Gastrocnemius medialis (tissue), 4 donors: ENCODE data around the gene RELT.

Experiments used
- CTCF ChIP-seq, 5 experiments: fragments of 450-650 bp in 3 of 5; fragments of 200-600 bp in 2 of 5; sonication (generic) in 2 of 5; IDR thresholded peaks in 4 of 5; conservative IDR thresholded peaks in 1 of 5; 1 replicate in 4 of 5; 2 replicates in 1 of 5; pipeline ENCODE4 v1.5.1; 2016 to 2019; ENCODE audit warnings: antibody characterized with exemption in 5 of 5, mild to moderate bottlenecking in 3 of 5, moderate library complexity in 3 of 5
- POLR2A ChIP-seq, 2 donors: fragments of 450-650 bp; IDR thresholded peaks; one replicate each; pipeline ENCODE4 v1.6.1; 2017; ENCODE audit warnings: antibody characterized with exemption in 2 of 2, mild to moderate bottlenecking in 2 of 2, moderate library complexity in 2 of 2

GRCh38 chr11:73345481-73346160, 30.6 kb upstream of the RELT start:
- TF ChIP-seq CTCF (IDR thresholded peaks at IDR 0.05 in 4 of 5, conservative IDR thresholded peaks at IDR 0.05 in 1 of 5), result no peak
- no peak for TF ChIP-seq POLR2A (IDR thresholded peaks at IDR 0.05)
